HFFc6 (cell line): Measurements from ENCODE around the gene ARSK. TPM values are rescaled to one million over a fixed set of nuclear protein-coding genes. Genes with fewer than 3 reads are reported as not detected.

Experiments
- DNase-seq: peaks from one replicate; pipeline ENCODE4 v3.0.0-alpha.2; 2018
- H3K27ac Mint-ChIP-seq: 2 replicates; pipeline ENCODE4 v1.8.0; 2020; ENCODE audit warnings: mild to moderate bottlenecking, mixed read lengths
- H3K27me3 Mint-ChIP-seq: 2 replicates; pipeline ENCODE4 v1.8.0; 2021; ENCODE audit warnings: mild to moderate bottlenecking, moderate library complexity, mixed read lengths; ENCODE audit not compliant: insufficient read depth
- H3K36me3 Mint-ChIP-seq: 2 replicates; pipeline ENCODE4 v1.8.0; 2021; ENCODE audit warnings: low read depth, mixed read lengths
- H3K4me1 Mint-ChIP-seq: 2 replicates; pipeline ENCODE4 v1.8.0; 2020; ENCODE audit warnings: low read depth, mixed read lengths
- H3K4me3 Mint-ChIP-seq: 2 replicates; pipeline ENCODE4 v1.8.0; 2020; ENCODE audit warnings: mild to moderate bottlenecking, moderate library complexity, mixed read lengths
- H3K9me3 Mint-ChIP-seq: 2 replicates; pipeline ENCODE4 v1.8.0; 2020; ENCODE audit warnings: mild to moderate bottlenecking, mixed read lengths
- CTCF ChIP-seq: fragments of 200-600 bp; sonication (generic); IDR thresholded peaks from 2 replicates; pipeline ENCODE4 v1.5.0; 2021; ENCODE audit warnings: antibody characterized with exemption, mild to moderate bottlenecking
- total RNA-seq, 6 experiments: library from RNA; stranded (reverse); fragmentation: NEBNext Ultra II Directional; extraction: Animal tissue kit (Norgen Biotek cat#: 25700); gene quantifications; 2 replicates in 1 of 6; 3 replicates in 5 of 6; pipeline ENCODE4 v1.2.3, GENCODE V29; 2021

ARSK gene
- total RNA-seq, 6 experiments from 2014 or later, result 11.6 to 19.7 (median 17.3) TPM

GRCh38 chr5:95609711-95610110, 54.8 kb downstream of the ARSK start:
- no peak overlapping the region for H3K27ac Mint-ChIP-seq
- H3K27me3 Mint-ChIP-seq, result peaks cover 1% of the 10 kb centered on the region; the same call in 1 of the 2 replicates
- peaks cover 15% of the 10 kb centered on the region for H3K36me3 Mint-ChIP-seq
- H3K4me3 Mint-ChIP-seq, result no peak overlapping the region
- TF ChIP-seq CTCF, result no peak
- H3K4me1 Mint-ChIP-seq, result peaks cover under 1% of the 10 kb centered on the region; the same call in 1 of the 2 replicates
- H3K9me3 Mint-ChIP-seq, result peaks cover 19% of the 10 kb centered on the region
- DNase-seq, result no peak

- peaks cover 19% of the 10 kb centered on the region for H3K9me3 Mint-ChIP-seq
Measured at GRCh38 chr5:95610546-95610945, 55.6 kb downstream of the ARSK start.

GRCh38 chr5:95611396-95611795, 56.5 kb downstream of the ARSK start:
- no peak overlapping the region for H3K27ac Mint-ChIP-seq
- peaks cover 6% of the 10 kb centered on the region; the same call in 1 of the 2 replicates for H3K4me1 Mint-ChIP-seq
- H3K9me3 Mint-ChIP-seq, result peaks cover 19% of the 10 kb centered on the region
- peaks cover 1% of the 10 kb centered on the region; the same call in 1 of the 2 replicates for H3K27me3 Mint-ChIP-seq
- peaks cover 15% of the 10 kb centered on the region for H3K36me3 Mint-ChIP-seq
- DNase-seq, result no peak
- no peak overlapping the region for H3K4me3 Mint-ChIP-seq
- no peak for TF ChIP-seq CTCF

More at GRCh38 chr5:95610546-95610945, 55.6 kb downstream of the ARSK start:
- TF ChIP-seq CTCF, result no peak
- Mint-ChIP-seq H3K4me1 (peaks cover 6% of the 10 kb centered on the region; the same call in 1 of the 2 replicates), H3K36me3 (peaks cover 15% of the 10 kb centered on the region), H3K27me3 (peaks cover 1% of the 10 kb centered on the region; the same call in 1 of the 2 replicates), H3K4me3 (no peak overlapping the region), H3K27ac (no peak overlapping the region)
- DNase-seq, result no peak

GRCh38 chr5:95613514-95613913, 58.6 kb downstream of the ARSK start:
- H3K36me3 Mint-ChIP-seq, result peaks cover 15% of the 10 kb centered on the region
- no peak for DNase-seq
- H3K27me3 Mint-ChIP-seq, result peaks cover 1% of the 10 kb centered on the region; the same call in 1 of the 2 replicates
- H3K4me3 Mint-ChIP-seq, result no peak overlapping the region
- H3K4me1 Mint-ChIP-seq, result peaks cover 10% of the 10 kb centered on the region; the same call in 1 of the 2 replicates
- no peak for TF ChIP-seq CTCF
- H3K9me3 Mint-ChIP-seq, result peaks cover 19% of the 10 kb centered on the region
- H3K27ac Mint-ChIP-seq, result no peak overlapping the region

- peaks cover 20% of the 10 kb centered on the region for H3K4me1 Mint-ChIP-seq
- no peak for TF ChIP-seq CTCF
- H3K4me3 Mint-ChIP-seq, result no peak overlapping the region
- H3K36me3 Mint-ChIP-seq, result peaks cover 15% of the 10 kb centered on the region
- DNase-seq, result no peak
- peaks cover 1% of the 10 kb centered on the region; the same call in 1 of the 2 replicates for H3K27me3 Mint-ChIP-seq
- H3K27ac Mint-ChIP-seq, result no peak overlapping the region
- peaks cover 19% of the 10 kb centered on the region for H3K9me3 Mint-ChIP-seq
Measured at GRCh38 chr5:95615164-95615467, 60.2 kb downstream of the ARSK start.

- peaks cover 20% of the 10 kb centered on the region for H3K4me1 Mint-ChIP-seq
- peaks cover 19% of the 10 kb centered on the region for H3K9me3 Mint-ChIP-seq
- H3K27me3 Mint-ChIP-seq, result peaks cover 1% of the 10 kb centered on the region; the same call in 1 of the 2 replicates
- no peak for TF ChIP-seq CTCF
- H3K36me3 Mint-ChIP-seq, result peaks cover 15% of the 10 kb centered on the region
- no peak overlapping the region for H3K4me3 Mint-ChIP-seq
- no peak for DNase-seq
- no peak overlapping the region for H3K27ac Mint-ChIP-seq
Measured at GRCh38 chr5:95617057-95617456, 62.2 kb downstream of the ARSK start.
